PC-9 (cell line): Measurements from ENCODE around the gene CTCF.

ENCODE experiments used
- CTCF ChIP-seq: fragments of 200-600 bp; sonication (generic); conservative IDR thresholded peaks from 2 replicates; pipeline ENCODE4 v1.6.1; 2017; ENCODE audit warnings: mixed run types, antibody characterized with exemption, mild to moderate bottlenecking, moderate library complexity
- EZH2 ChIP-seq: fragments of 200-600 bp; sonication (generic); IDR thresholded peaks from 2 replicates; pipeline ENCODE4 v1.8.0; 2017; ENCODE audit warnings: antibody characterized with exemption, low read depth

- TF ChIP-seq CTCF (no peak), EZH2 (no peak)
Measured at GRCh38 chr16:67660564-67661028, 98.3 kb downstream of the CTCF start, which contains the start of gene PARD6A.
